Ishikawa (cell line): ENCODE data around the gene ACLY.

Source experiments
- CEBPB ChIP-seq: IDR thresholded peaks from 2 replicates; pipeline ENCODE4 v1.6.1; 2012
- CREB1 ChIP-seq: IDR thresholded peaks from 2 replicates; pipeline ENCODE4 v1.6.1; 2012; ENCODE audit warnings: low read depth
- EP300 ChIP-seq: IDR thresholded peaks from 2 replicates; pipeline ENCODE4 v1.6.1; 2012; ENCODE audit warnings: borderline replicate concordance
- FOXM1 ChIP-seq: IDR thresholded peaks from 2 replicates; pipeline ENCODE4 v1.6.1; 2012; ENCODE audit warnings: low read depth, borderline replicate concordance
- RAD21 ChIP-seq: IDR thresholded peaks from 2 replicates; pipeline ENCODE4 v1.6.1; 2012; ENCODE audit warnings: low read depth
- TAF1 ChIP-seq: IDR thresholded peaks from 2 replicates; pipeline ENCODE4 v1.6.1; 2012; ENCODE audit warnings: low read depth, mild to moderate bottlenecking
- TCF12 ChIP-seq: IDR thresholded peaks from 2 replicates; pipeline ENCODE4 v1.6.1; 2012; ENCODE audit warnings: low read depth
- YY1 ChIP-seq: IDR thresholded peaks from 2 replicates; pipeline ENCODE4 v1.6.1; 2012; ENCODE audit warnings: low read depth
- TF ChIP-seq, protein P1 (sequence below): IDR thresholded peaks from 2 replicates; pipeline ENCODE4 v1.6.1; 2012; ENCODE audit warnings: low read depth, mild to moderate bottlenecking
- TF ChIP-seq, protein P2 (sequence below): IDR thresholded peaks from 2 replicates; pipeline ENCODE4 v1.6.1; 2012
- TF ChIP-seq, protein P3 (sequence below): IDR thresholded peaks from 2 replicates; pipeline ENCODE4 v1.6.1; 2012

DNA sequence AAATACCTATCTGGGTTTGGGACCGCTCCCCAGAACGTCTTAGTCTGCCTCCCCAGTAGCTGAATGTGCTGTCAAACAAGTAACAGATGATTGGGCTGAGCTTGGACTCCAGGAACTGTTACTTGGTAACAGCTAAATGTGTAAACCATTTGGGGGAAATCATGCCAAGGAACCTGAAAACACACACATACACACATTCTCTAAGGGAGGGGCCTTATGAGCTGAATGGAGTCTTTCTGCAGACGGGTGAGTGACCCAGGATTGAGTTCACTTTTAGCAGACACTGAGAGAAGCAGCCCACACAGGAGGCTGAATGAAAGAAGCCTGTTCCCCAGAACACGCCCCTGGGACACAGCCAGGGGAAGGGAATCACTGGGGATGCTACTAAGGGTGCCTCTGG lies 1.6 kb downstream of the ACLY start:
- no peak for TF ChIP-seq TAF1
- no peak for TF ChIP-seq CREB1
- TF ChIP-seq EP300: no peak
- TF ChIP-seq, protein P1, sequence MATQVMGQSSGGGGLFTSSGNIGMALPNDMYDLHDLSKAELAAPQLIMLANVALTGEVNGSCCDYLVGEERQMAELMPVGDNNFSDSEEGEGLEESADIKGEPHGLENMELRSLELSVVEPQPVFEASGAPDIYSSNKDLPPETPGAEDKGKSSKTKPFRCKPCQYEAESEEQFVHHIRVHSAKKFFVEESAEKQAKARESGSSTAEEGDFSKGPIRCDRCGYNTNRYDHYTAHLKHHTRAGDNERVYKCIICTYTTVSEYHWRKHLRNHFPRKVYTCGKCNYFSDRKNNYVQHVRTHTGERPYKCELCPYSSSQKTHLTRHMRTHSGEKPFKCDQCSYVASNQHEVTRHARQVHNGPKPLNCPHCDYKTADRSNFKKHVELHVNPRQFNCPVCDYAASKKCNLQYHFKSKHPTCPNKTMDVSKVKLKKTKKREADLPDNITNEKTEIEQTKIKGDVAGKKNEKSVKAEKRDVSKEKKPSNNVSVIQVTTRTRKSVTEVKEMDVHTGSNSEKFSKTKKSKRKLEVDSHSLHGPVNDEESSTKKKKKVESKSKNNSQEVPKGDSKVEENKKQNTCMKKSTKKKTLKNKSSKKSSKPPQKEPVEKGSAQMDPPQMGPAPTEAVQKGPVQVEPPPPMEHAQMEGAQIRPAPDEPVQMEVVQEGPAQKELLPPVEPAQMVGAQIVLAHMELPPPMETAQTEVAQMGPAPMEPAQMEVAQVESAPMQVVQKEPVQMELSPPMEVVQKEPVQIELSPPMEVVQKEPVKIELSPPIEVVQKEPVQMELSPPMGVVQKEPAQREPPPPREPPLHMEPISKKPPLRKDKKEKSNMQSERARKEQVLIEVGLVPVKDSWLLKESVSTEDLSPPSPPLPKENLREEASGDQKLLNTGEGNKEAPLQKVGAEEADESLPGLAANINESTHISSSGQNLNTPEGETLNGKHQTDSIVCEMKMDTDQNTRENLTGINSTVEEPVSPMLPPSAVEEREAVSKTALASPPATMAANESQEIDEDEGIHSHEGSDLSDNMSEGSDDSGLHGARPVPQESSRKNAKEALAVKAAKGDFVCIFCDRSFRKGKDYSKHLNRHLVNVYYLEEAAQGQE: no peak
- TF ChIP-seq RAD21: no peak
- no peak for TF ChIP-seq CEBPB
- TF ChIP-seq FOXM1: no peak
- TF ChIP-seq, protein P2, sequence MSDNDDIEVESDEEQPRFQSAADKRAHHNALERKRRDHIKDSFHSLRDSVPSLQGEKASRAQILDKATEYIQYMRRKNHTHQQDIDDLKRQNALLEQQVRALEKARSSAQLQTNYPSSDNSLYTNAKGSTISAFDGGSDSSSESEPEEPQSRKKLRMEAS: no peak
- TF ChIP-seq, protein P3, sequence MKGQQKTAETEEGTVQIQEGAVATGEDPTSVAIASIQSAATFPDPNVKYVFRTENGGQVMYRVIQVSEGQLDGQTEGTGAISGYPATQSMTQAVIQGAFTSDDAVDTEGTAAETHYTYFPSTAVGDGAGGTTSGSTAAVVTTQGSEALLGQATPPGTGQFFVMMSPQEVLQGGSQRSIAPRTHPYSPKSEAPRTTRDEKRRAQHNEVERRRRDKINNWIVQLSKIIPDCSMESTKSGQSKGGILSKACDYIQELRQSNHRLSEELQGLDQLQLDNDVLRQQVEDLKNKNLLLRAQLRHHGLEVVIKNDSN: no peak
- no peak for TF ChIP-seq TCF12
- no peak for TF ChIP-seq YY1
